GM18873 (cell line): ENCODE results near the gene SLAMF1.

Experiments
- ATAC-seq: cut with Tn5 transposase; IDR thresholded peaks from one replicate; pipeline ENCODE4 v1.9.1; 2021; ENCODE audit warnings: mild to moderate bottlenecking, moderate library complexity, moderate number of reproducible peaks; ENCODE audit not compliant: unreplicated experiment, low FRiP score

The SLAMF1 gene

GRCh38 chr1:160625725-160626498 lies 20.9 kb downstream of the SLAMF1 start:
- ATAC-seq: no peak

- no peak for ATAC-seq
Observed at GRCh38 chr1:160625321-160625720, 21.5 kb downstream of the SLAMF1 start.

GRCh38 chr1:160624464-160624863 lies 22.4 kb downstream of the SLAMF1 start:
- no peak for ATAC-seq

DNA sequence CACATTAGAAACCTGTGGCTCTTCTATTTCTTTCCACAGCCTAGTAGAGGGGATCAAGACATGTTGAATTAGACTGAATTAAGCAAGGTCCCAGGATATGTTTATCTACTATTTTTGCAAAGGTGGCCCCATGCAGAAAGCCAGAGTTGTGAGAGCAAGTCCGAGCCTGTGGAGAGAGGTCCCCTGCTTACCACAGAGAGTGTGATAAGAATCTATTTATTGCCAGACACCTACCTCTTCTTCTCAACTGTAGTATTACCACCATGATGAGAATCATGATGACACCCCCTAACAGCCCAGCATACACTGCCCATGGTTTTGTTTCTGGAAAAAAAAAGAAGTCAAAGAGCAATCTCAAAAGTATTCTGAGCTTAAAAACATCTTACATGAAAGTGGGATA lies 23.0 kb downstream of the SLAMF1 start:
- ATAC-seq: no peak

DNA sequence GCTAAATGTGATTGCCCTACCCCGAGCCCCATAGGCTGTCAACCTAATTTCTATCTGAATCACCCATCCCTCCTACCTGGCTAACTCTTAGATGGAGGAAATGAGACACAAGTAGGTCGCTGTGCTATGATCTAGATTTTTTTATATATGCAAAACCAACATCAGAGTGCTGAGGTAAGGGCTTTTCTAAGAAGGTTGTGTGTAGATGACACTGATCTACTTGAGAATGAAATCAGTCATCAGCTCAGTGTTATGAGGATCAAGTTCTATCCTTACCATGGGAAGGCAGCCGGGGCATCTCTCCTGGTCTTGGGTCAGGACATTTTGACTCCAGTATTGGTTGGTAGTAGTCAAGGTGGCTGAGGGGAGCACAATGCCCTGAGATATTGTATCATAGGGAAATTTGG lies 23.6 kb downstream of the SLAMF1 start:
- ATAC-seq: no peak

- ATAC-seq: no peak
Observed at GRCh38 chr1:160622501-160623226, 24.2 kb downstream of the SLAMF1 start.

DNA sequence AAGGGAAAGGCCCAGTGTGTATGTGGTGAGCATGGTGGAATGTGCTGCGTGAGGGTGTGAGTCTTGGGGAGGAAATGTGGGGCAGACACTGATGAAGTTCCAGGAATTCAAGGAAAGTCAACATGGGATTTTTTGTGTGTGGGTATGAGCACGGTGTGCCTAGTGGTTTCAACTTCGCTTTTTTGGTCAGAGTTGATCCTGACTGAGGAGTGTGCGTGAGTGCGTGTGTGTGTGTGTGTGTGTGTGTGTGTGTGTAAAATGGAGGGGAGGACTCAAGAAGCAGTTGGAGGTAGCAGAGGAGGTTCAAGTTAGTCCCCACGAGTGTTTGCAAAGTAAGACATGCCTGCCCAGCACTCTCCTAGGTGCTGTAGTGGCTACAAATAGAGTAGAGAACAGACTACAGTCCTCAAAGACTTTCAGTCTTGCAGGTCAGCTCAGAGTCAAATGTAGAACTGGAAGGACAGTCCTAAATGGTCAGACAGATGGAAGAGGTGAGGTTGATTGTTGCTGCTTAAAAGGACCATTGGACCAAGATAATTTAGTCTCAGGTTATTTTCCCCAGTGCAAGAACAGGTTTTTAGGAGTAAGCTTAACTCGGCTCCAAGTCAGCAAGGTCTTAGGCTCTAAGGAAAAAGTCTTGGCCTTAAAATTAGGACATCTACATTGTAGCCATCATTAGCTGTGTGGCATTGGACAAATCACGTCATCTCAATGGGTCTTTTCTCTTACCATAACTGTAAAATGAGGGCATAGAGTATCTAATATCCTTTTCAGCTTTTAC lies 25.0 kb downstream of the SLAMF1 start:
- no peak for ATAC-seq

DNA sequence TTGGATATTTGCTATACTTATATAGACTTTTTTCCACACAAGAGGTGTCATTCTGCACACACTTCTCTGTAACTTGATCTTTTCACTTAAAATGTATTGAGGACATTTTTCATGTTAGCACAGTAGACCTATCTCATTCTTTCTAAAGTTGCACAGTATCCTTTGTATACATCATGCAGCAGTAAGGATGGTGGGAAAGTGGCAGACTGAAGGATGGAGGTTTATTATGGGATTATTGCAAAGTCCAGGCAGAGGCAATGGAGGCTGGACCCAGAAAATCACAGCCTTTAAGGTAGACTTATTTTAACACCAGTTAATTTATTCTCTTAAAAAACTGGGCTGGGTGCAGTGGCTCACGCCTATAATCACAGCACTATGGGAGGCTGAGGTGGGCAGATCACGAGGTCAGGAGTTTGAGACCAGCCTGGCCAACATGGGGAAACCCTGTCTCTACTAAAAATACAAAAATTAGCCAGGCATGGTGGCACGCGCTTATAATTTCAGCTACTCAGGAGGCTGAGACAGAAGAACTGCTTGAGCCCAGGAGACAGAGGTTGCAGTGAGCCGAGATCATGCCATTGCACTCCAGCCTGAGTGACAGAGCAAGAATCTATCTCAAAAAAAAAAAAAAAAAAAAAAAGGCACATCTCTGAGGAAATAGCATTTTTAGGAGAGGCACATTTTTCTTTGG lies 25.8 kb downstream of the SLAMF1 start:
- ATAC-seq: no peak

DNA sequence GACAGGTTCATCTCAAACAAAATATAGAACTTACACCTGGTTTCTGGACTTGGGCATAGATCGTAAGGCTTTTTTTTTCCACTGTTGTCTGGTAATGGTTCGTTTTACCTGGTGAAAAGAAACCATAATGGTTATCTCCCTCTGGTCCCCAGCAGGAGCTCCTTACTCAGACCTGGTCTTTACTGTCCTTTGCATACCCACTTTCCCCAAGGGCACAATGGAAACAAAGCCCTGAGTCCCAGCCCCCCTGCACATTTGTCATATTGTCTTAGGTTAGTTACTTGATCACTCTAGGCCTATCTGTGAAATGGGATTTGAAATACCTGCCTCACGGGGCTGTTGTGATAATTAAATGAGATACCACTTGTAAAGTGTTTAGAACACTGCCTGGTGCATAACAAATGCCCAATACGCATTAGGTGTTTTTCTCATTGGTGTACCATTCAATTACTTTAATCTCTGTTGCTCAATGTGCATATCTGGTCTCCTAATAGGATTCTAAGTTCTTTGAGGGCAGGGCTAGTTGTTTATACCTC lies 27.0 kb downstream of the SLAMF1 start:
- ATAC-seq: no peak

- ATAC-seq: no peak
Observed at GRCh38 chr1:160618763-160619274, 28.0 kb downstream of the SLAMF1 start.

DNA sequence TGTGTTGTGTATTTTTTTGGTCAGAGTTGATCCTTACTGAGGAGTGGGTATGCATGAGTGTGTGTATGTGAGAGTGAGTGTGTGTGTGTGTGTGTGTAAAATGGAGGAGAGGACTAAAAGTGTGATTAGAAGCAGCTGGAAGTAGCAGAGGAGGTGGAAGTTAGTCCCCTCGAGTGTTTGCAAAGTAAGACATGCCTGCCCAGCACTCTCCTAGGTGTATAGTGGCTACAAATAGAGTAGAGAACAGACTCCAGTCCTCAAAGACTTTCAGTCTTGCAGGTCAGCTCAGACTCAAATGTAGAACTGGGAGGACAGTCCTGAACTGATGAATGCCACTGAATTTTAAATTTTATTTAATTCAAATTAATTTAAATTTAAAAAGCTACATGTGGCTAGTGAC lies 28.5 kb downstream of the SLAMF1 start:
- ATAC-seq: no peak

DNA sequence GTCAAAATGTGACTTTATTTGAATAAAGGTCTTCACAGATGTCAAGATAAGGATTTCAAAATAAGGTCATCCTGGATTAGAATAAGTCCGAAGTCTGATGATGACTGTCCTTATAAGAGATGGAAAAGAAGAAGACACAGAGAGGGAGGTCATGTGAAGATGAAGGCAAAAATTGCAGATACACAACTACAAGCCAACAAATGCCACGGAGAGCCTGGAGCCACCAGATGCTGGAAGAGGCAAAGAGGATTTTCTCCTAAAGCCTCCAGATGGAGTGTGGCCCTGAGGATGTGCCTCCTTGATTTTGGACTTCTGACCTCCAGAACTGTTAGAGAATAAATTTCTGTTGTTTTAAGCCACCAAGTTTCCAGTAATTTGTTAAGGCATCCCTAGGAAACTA lies 31.2 kb downstream of the SLAMF1 start:
- no peak for ATAC-seq

- ATAC-seq: no peak
Observed at GRCh38 chr1:160614410-160614809, 32.4 kb downstream of the SLAMF1 start.

DNA sequence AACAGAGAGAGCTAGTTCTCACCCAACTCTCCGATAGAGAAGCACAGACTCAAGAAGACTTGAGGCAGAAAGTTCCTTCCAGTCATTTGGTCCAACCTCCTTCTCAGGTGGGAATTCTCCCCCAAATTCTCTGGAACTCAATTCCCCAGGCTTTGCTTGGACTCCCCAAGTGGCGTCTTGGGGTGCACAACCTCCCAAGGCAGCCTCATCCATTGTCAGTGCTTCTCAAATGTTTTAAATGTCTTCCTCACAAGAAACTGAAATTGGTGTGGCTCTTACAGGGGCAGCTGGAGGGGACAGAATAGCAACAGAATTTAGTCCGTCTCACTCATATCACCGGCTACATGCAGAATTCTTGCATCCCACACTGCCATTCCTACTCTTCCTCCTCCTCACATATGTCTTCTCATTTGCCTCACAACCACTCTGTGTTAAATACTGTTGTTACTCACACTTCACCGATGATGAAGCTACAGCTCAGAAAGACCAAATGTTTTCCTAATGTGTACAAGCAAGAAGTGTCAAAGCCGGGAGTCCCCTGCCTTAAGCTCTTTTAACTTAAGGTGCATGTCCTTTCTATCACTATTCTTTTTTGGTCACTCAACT lies 34.1 kb downstream of the SLAMF1 start:
- no peak for ATAC-seq

DNA sequence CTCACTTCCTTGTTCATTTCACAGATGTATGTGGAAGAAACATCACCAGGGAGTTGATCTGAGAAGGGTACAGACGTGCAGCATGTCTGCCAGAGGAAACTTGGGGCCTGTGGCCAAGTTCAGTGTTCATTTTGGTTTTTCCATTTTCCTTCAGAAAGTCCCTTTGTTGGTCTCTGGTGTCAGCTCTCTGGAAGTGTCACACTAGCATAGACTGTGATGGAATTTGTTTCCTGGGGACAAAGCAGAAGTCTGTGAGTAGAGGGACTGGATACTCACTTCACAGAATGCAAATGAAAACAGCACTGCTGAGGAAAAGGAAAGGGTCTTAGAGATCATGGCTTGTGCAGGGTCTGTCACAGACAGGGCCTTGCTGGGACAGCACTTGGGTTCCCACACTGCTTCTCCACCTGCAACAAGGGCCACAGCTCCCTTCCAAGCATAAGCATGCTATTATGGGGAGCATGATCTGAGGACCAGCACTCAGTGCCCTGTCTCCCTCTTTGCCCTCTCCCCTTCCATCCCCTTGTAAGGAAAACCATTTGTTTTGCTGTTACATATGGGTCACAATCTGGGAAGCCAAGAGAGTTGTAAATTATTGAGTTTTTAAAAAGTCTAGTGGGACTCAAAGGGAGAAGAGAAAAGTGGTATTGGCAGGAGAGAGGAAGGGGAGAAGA lies 36.1 kb downstream of the SLAMF1 start:
- no peak for ATAC-seq

DNA sequence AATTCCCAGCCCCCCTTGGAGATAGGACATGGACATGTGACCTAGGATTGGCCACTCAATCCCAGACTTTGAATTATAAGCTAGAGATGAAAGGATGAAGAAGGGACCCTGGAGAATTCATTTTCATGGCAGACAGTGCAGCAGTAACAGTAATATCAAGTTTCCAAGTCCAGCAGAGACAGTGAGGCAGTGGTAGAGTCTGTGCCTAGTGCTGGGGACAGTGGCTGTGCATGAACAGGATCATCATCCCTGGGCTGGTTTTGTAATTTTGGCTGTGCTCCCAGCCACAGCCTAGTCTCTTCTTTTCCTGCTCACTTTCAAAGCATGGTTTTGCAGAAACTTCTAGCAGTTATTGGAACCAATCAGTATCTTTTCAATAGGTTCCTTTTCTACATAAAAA lies 37.9 kb downstream of the SLAMF1 start:
- no peak for ATAC-seq

- no peak for ATAC-seq
Observed at GRCh38 chr1:160608514-160608913, 38.3 kb downstream of the SLAMF1 start.

- no peak for ATAC-seq
Observed at GRCh38 chr1:160608057-160608456, 38.8 kb downstream of the SLAMF1 start.

GRCh38 chr1:160607672-160608032 lies 39.2 kb downstream of the SLAMF1 start:
- ATAC-seq: peak; percentile 12
